ENCODE measurements around the gene HASPIN.

Gene HASPIN

GRCh38 chr17:3750296-3750695, 26.6 kb downstream of the HASPIN start:
- Histone ChIP-seq H2AFZ (ENCODE audit: low read depth, low read length) (peak overlapping the region; percentile 46), H3K4me3 (ENCODE audit: low read depth in 1 of 2, low read length in 2 of 2) (peak overlapping the region in 1 of 2 experiments; percentile 16; a peak in 1 of 4 replicates), H3K9ac (ENCODE audit: low read depth, low read length) (peak overlapping the region; percentile 58), H3K79me2 (ENCODE audit: insufficient read depth, low read length) (no peaks in the 10 kb centered on the region), H3K4me1 (ENCODE audit: insufficient read depth, low read length) (peaks cover 52% of the 10 kb centered on the region), H3K27me3 (ENCODE audit: insufficient read depth, low read length, poor library complexity) (no peaks in the 10 kb centered on the region), H3K9me3 (ENCODE audit: insufficient read depth, low read length, severe bottlenecking) (no peaks in the 10 kb centered on the region), H3K36me3 (ENCODE audit: insufficient read depth, low read length) (no peaks in the 10 kb centered on the region), H4K20me1 (ENCODE audit: insufficient read depth, low read length) (no peaks in the 10 kb centered on the region), H3K27ac (ENCODE audit: low read length) (peak overlapping the region; percentile 95), H3K4me2 (ENCODE audit: insufficient read depth, low read length) (peak overlapping the region; percentile 43)
- TF ChIP-seq CTCF (IDR thresholded peaks at IDR 0.05; ENCODE audit: borderline replicate concordance, extremely low read depth, low read length, poor library complexity, severe bottlenecking) (no peak), EZH2 (IDR thresholded peaks at IDR 0.05; ENCODE audit: borderline replicate concordance, low read depth, low read length, severe bottlenecking) (no peak)
- DNase-seq (no peak), ATAC-seq (ENCODE audit: insufficient read depth, low read depth) (0 out of 3 replicates have a peak, but pooled peaks have one; percentile 0)

- Histone ChIP-seq H3K36me3 (ENCODE audit: insufficient read depth, low read length) (no peaks in the 10 kb centered on the region), H3K9ac (ENCODE audit: low read depth, low read length) (peak overlapping the region; percentile 58), H3K27ac (ENCODE audit: low read length) (peak overlapping the region; percentile 95), H3K4me3 (ENCODE audit: low read depth in 1 of 2, low read length in 2 of 2) (peak overlapping the region in 1 of 2 experiments; percentile 7; a peak in 1 of 4 replicates), H3K4me2 (ENCODE audit: insufficient read depth, low read length) (peak overlapping the region; percentile 43), H3K79me2 (ENCODE audit: insufficient read depth, low read length) (no peaks in the 10 kb centered on the region), H4K20me1 (ENCODE audit: insufficient read depth, low read length) (no peaks in the 10 kb centered on the region), H3K4me1 (ENCODE audit: insufficient read depth, low read length) (peaks cover 52% of the 10 kb centered on the region), H2AFZ (ENCODE audit: low read depth, low read length) (no peak overlapping the region), H3K27me3 (ENCODE audit: insufficient read depth, low read length, poor library complexity) (no peaks in the 10 kb centered on the region), H3K9me3 (ENCODE audit: insufficient read depth, low read length, severe bottlenecking) (no peaks in the 10 kb centered on the region)
- TF ChIP-seq CTCF (IDR thresholded peaks at IDR 0.05; ENCODE audit: borderline replicate concordance, extremely low read depth, low read length, poor library complexity, severe bottlenecking) = peak; percentile 29
- no peak for TF ChIP-seq EZH2 (IDR thresholded peaks at IDR 0.05; ENCODE audit: borderline replicate concordance, low read depth, low read length, severe bottlenecking)
- ATAC-seq (ENCODE audit: insufficient read depth, low read depth) = peak; percentile 96
- DNase-seq = peak; percentile 95
These were observed 27.2 kb downstream of the HASPIN start for GRCh38 chr17:3750926-3751325.

- no peaks in the 10 kb centered on the region for H4K20me1 ChIP-seq (ENCODE audit: insufficient read depth, low read length)
- no peak overlapping the region for H3K4me2 ChIP-seq (ENCODE audit: insufficient read depth, low read length)
- no peak overlapping the region for H2AFZ ChIP-seq (ENCODE audit: low read depth, low read length)
- no peak overlapping the region for H3K4me3 ChIP-seq (ENCODE audit: low read depth in 1 of 2, low read length in 2 of 2)
- ATAC-seq (ENCODE audit: insufficient read depth, low read depth) = no peak
- H3K9ac ChIP-seq (ENCODE audit: low read depth, low read length) = no peak overlapping the region
- peaks cover 52% of the 10 kb centered on the region for H3K4me1 ChIP-seq (ENCODE audit: insufficient read depth, low read length)
- no peaks in the 10 kb centered on the region for H3K36me3 ChIP-seq (ENCODE audit: insufficient read depth, low read length)
- no peaks in the 10 kb centered on the region for H3K27me3 ChIP-seq (ENCODE audit: insufficient read depth, low read length, poor library complexity)
- H3K27ac ChIP-seq (ENCODE audit: low read length) = peak overlapping the region; percentile 95
- no peaks in the 10 kb centered on the region for H3K9me3 ChIP-seq (ENCODE audit: insufficient read depth, low read length, severe bottlenecking)
- TF ChIP-seq CTCF (IDR thresholded peaks at IDR 0.05; ENCODE audit: borderline replicate concordance, extremely low read depth, low read length, poor library complexity, severe bottlenecking) = no peak
- no peak for TF ChIP-seq EZH2 (IDR thresholded peaks at IDR 0.05; ENCODE audit: borderline replicate concordance, low read depth, low read length, severe bottlenecking)
- no peaks in the 10 kb centered on the region for H3K79me2 ChIP-seq (ENCODE audit: insufficient read depth, low read length)
- no peak for DNase-seq
These were observed 28.1 kb downstream of the HASPIN start for GRCh38 chr17:3751836-3752235.
